ENCODE results near the gene SERPINA4.

Gene SERPINA4

GRCh38 chr14:94591871-94592270, 30.6 kb downstream of the SERPINA4 start:
- TF ChIP-seq, protein P1, sequence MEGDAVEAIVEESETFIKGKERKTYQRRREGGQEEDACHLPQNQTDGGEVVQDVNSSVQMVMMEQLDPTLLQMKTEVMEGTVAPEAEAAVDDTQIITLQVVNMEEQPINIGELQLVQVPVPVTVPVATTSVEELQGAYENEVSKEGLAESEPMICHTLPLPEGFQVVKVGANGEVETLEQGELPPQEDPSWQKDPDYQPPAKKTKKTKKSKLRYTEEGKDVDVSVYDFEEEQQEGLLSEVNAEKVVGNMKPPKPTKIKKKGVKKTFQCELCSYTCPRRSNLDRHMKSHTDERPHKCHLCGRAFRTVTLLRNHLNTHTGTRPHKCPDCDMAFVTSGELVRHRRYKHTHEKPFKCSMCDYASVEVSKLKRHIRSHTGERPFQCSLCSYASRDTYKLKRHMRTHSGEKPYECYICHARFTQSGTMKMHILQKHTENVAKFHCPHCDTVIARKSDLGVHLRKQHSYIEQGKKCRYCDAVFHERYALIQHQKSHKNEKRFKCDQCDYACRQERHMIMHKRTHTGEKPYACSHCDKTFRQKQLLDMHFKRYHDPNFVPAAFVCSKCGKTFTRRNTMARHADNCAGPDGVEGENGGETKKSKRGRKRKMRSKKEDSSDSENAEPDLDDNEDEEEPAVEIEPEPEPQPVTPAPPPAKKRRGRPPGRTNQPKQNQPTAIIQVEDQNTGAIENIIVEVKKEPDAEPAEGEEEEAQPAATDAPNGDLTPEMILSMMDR (IDR thresholded peaks at IDR 0.05; ENCODE audit: low read depth, low read length, missing control alignments) = no peak
- DNase-seq (ENCODE audit: low read depth) = no peak
- H3K4me3 ChIP-seq (ENCODE audit: low read depth, low read length) = no peak overlapping the region

- no peak for DNase-seq (ENCODE audit: low read depth)
- no peak overlapping the region for H3K4me3 ChIP-seq (ENCODE audit: low read depth, low read length)
- TF ChIP-seq, protein P1 (IDR thresholded peaks at IDR 0.05; ENCODE audit: low read depth, low read length, missing control alignments) = no peak
Observed at GRCh38 chr14:94592457-94592856, 31.2 kb downstream of the SERPINA4 start.

DNA sequence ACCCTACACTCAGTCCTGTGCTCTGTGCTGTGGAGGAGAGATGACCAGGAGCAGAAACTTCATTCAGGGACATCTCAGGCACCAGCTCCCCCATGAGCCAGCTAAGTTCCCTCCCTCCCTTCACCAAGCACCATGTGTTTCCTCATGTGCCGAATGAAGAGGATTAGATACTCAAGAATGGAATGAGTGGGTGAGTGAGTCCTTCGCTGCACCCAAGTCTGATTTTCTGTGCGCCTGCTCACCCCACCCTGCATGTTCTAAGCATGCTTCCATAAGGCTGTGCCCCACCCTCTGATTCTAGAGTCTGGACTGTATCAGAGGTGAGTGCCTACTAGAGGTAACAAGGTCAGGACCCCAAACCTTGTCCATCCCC, 32.1 kb downstream of the SERPINA4 start:
- no peak for DNase-seq (ENCODE audit: low read depth)
- no peak overlapping the region for H3K4me3 ChIP-seq (ENCODE audit: low read depth, low read length)
- TF ChIP-seq, protein P1 (IDR thresholded peaks at IDR 0.05; ENCODE audit: low read depth, low read length, missing control alignments) = no peak

DNA sequence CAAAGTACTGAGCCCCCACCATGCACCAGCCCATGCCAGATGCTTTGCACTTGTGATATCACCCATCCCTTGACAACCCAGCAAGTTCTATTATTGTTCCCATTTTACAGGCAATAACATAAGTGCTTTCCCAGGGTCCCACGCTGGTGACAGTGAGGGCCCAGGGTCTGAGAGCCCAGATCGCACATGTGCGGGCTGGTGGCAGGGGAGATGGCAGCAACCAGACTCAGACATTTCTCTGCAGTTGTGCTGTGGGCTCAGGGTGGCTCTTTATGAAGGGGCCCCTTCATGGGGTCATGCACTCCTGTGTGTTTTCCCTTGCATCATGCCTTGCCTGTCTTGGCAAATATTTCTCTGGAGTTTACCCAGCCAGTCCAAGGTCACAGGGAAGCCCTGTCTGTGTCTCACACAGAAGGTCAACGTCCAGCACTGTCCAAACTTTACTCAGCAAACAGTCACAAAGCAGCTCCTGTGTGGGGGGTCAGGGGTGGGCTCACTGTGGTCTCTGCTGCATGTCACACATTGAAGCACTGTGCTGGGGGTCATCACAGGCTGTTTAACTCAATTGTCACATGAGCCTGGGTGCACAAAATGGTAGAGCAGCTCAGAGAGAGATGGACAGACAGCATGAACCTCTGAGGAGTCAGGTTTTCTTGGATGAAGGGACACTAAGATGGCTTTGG, 32.6 kb downstream of the SERPINA4 start:
- TF ChIP-seq, protein P1 (IDR thresholded peaks at IDR 0.05; ENCODE audit: low read depth, low read length, missing control alignments) = no peak
- no peak for DNase-seq (ENCODE audit: low read depth)
- H3K4me3 ChIP-seq (ENCODE audit: low read depth, low read length) = no peak overlapping the region

GRCh38 chr14:94594441-94594840, 33.2 kb downstream of the SERPINA4 start:
- TF ChIP-seq, protein P1 (IDR thresholded peaks at IDR 0.05; ENCODE audit: low read depth, low read length, missing control alignments) = no peak
- DNase-seq (ENCODE audit: low read depth) = no peak
- no peak overlapping the region for H3K4me3 ChIP-seq (ENCODE audit: low read depth, low read length)

DNA sequence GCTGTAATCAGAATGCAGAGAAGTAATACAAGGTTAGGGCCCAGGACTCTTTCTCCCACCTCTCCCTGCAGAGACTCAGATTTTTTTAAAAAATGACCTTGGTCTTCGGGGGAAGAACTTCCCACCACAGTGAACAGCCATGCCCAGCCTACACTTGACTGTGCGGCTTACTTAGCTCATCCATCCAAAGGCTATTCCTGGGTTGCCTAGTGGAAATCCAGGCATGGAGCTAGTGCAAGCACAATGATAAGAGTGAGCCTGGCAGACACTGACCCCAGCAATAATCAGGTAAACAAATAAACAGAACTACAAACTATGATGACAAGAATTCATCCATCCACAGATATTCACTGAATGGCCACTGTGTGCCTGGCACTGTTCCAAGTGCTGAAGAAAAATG, 34.7 kb downstream of the SERPINA4 start:
- DNase-seq (ENCODE audit: low read depth) = no peak
- TF ChIP-seq, protein P1 (IDR thresholded peaks at IDR 0.05; ENCODE audit: low read depth, low read length, missing control alignments) = no peak
- H3K4me3 ChIP-seq (ENCODE audit: low read depth, low read length) = no peak overlapping the region

- DNase-seq (ENCODE audit: low read depth) = no peak
- no peak overlapping the region for H3K4me3 ChIP-seq (ENCODE audit: low read depth, low read length)
- TF ChIP-seq, protein P1 (IDR thresholded peaks at IDR 0.05; ENCODE audit: low read depth, low read length, missing control alignments) = no peak
Observed at GRCh38 chr14:94596361-94596760, 35.1 kb downstream of the SERPINA4 start.
